ENCODE results near the gene PLCL1. TPM values are rescaled to one million over a fixed set of nuclear protein-coding genes. Genes with fewer than 3 reads are reported as not detected.
A peak's percentile ranks its signal among the peaks of the same experiment; 100 is the strongest.

PLCL1 gene
- total RNA-seq, 1 experiment from 2014 or later = 0.07 TPM

DNA sequence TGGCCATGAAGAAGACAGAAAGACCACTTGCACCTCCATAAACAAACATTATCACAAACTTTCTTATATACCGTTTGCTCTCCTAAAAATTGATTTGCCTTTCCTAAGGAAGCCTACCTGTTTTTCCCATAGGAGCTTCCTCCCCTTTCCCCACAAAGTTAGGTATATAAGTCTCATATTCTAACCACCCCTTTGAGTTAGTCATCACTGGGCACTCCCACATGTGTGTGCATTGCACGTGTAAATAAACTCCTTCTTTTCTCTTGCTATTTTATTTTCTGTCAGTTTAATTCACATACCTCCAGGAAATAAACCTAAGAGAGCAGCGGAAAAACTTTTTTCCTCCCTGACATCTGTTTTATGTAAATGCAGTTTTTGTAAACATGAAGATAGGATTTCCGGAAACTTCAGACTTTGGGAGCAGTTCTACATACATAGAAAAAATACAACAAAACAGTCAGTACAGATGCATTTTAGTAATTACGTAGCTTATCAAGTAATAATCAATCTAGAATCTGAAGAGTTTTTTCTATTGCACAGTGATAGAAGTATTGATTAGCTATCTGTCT is 46.6 kb downstream of the PLCL1 start (continued):
- TF ChIP-seq, protein P1, sequence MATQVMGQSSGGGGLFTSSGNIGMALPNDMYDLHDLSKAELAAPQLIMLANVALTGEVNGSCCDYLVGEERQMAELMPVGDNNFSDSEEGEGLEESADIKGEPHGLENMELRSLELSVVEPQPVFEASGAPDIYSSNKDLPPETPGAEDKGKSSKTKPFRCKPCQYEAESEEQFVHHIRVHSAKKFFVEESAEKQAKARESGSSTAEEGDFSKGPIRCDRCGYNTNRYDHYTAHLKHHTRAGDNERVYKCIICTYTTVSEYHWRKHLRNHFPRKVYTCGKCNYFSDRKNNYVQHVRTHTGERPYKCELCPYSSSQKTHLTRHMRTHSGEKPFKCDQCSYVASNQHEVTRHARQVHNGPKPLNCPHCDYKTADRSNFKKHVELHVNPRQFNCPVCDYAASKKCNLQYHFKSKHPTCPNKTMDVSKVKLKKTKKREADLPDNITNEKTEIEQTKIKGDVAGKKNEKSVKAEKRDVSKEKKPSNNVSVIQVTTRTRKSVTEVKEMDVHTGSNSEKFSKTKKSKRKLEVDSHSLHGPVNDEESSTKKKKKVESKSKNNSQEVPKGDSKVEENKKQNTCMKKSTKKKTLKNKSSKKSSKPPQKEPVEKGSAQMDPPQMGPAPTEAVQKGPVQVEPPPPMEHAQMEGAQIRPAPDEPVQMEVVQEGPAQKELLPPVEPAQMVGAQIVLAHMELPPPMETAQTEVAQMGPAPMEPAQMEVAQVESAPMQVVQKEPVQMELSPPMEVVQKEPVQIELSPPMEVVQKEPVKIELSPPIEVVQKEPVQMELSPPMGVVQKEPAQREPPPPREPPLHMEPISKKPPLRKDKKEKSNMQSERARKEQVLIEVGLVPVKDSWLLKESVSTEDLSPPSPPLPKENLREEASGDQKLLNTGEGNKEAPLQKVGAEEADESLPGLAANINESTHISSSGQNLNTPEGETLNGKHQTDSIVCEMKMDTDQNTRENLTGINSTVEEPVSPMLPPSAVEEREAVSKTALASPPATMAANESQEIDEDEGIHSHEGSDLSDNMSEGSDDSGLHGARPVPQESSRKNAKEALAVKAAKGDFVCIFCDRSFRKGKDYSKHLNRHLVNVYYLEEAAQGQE (IDR thresholded peaks at IDR 0.05; ENCODE audit: low read depth) = no peak
- TF ChIP-seq CEBPB (IDR thresholded peaks at IDR 0.05; ENCODE audit: low read depth) (no peak), POLR2A (IDR thresholded peaks at IDR 0.05; ENCODE audit: borderline replicate concordance, extremely low read depth, insufficient read depth, insufficient read length) (no peak), ZFX (IDR thresholded peaks at IDR 0.05) (no peak), JUND (IDR thresholded peaks at IDR 0.05) (no peak), SRF (IDR thresholded peaks at IDR 0.05; ENCODE audit: low read depth) (no peak)
- TF ChIP-seq, protein P2, sequence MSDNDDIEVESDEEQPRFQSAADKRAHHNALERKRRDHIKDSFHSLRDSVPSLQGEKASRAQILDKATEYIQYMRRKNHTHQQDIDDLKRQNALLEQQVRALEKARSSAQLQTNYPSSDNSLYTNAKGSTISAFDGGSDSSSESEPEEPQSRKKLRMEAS (IDR thresholded peaks at IDR 0.05) = no peak
- TF ChIP-seq, protein P3, sequence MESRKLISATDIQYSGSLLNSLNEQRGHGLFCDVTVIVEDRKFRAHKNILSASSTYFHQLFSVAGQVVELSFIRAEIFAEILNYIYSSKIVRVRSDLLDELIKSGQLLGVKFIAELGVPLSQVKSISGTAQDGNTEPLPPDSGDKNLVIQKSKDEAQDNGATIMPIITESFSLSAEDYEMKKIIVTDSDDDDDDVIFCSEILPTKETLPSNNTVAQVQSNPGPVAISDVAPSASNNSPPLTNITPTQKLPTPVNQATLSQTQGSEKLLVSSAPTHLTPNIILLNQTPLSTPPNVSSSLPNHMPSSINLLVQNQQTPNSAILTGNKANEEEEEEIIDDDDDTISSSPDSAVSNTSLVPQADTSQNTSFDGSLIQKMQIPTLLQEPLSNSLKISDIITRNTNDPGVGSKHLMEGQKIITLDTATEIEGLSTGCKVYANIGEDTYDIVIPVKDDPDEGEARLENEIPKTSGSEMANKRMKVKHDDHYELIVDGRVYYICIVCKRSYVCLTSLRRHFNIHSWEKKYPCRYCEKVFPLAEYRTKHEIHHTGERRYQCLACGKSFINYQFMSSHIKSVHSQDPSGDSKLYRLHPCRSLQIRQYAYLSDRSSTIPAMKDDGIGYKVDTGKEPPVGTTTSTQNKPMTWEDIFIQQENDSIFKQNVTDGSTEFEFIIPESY (IDR thresholded peaks at IDR 0.05; ENCODE audit: extremely low read depth, insufficient replicate concordance, low read length) = no peak

DNA sequence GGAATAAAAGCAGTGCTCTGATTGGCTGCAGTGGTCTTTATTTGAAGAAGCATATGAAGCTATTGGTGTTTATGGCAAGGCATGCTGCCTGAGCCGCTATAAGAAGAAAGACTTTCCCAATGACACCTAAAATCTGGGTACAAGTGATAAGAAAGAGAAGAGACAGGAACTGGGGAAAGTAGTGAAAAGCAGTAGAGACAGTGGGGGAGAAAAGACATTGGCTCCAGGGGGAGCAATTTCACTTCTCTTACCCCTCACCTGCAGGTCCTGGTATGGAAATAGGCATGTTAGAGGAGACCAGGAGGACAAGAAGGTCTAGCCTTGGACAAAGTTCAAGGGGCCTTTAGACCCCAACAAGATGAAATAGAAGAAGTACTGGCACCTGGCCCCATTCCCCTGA is 47.1 kb downstream of the PLCL1 start:
- H3K9ac ChIP-seq (ENCODE audit: low read length) = no peak overlapping the region
- RAD21 ChIA-PET (ENCODE audit: low non-redundant PET in 1 of 2, low total read pairs in 2 of 2, uncharacterized antibody in 2 of 2, unreplicated experiment in 2 of 2) = no interaction called here
- BruUV-seq (replicated peaks) = no TSS peak

More for the DNA sequence above, 47.1 kb downstream of the PLCL1 start:
- Histone ChIP-seq H3K9me3 (ENCODE audit: control insufficient read depth in 1 of 2, insufficient read depth in 1 of 2, low read depth in 1 of 2, low read length in 2 of 2) (no peaks in the 10 kb centered on the region), H4K20me1 (ENCODE audit: insufficient read depth) (no peaks in the 10 kb centered on the region), H3K4me3 (replicated peaks in 1 of 2; ENCODE audit: low read depth in 1 of 2, low read length in 2 of 2) (no peak overlapping the region), H3K27me3 (ENCODE audit: insufficient read depth, low read length) (peaks cover 59% of the 10 kb centered on the region), H3K36me3 (ENCODE audit: control insufficient read depth in 1 of 2, insufficient read depth in 2 of 2, low read length in 2 of 2) (no peaks in the 10 kb centered on the region), H2AFZ (ENCODE audit: low read depth, low read length, poor library complexity, severe bottlenecking) (no peak overlapping the region), H3K79me2 (ENCODE audit: insufficient read depth, low read length) (no peaks in the 10 kb centered on the region), H3K4me1 (ENCODE audit: control insufficient read depth in 1 of 2, insufficient read depth in 2 of 2, low read length in 2 of 2) (no peaks in the 10 kb centered on the region), H3K9me2 (ENCODE audit: insufficient read depth) (no peaks in the 10 kb centered on the region), H3K27ac (ENCODE audit: low read depth, low read length) (no peak overlapping the region), H3K4me2 (ENCODE audit: low read length) (no peak overlapping the region)
- POLR2A ChIA-PET = no interaction called here
- TF ChIP-seq, protein P4, sequence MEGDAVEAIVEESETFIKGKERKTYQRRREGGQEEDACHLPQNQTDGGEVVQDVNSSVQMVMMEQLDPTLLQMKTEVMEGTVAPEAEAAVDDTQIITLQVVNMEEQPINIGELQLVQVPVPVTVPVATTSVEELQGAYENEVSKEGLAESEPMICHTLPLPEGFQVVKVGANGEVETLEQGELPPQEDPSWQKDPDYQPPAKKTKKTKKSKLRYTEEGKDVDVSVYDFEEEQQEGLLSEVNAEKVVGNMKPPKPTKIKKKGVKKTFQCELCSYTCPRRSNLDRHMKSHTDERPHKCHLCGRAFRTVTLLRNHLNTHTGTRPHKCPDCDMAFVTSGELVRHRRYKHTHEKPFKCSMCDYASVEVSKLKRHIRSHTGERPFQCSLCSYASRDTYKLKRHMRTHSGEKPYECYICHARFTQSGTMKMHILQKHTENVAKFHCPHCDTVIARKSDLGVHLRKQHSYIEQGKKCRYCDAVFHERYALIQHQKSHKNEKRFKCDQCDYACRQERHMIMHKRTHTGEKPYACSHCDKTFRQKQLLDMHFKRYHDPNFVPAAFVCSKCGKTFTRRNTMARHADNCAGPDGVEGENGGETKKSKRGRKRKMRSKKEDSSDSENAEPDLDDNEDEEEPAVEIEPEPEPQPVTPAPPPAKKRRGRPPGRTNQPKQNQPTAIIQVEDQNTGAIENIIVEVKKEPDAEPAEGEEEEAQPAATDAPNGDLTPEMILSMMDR (IDR thresholded peaks at IDR 0.05 in 2 of 3, conservative IDR thresholded peaks at IDR 0.05 in 1 of 3; ENCODE audit: borderline replicate concordance in 1 of 3, insufficient read depth in 1 of 3, low read depth in 2 of 3, low read length in 2 of 3) = peak in 2 of 3 experiments; percentile 9 to 16; a peak in 2 of 6 replicates
- TF ChIP-seq SP1 (IDR thresholded peaks at IDR 0.05; ENCODE audit: low read depth) = no peak
- TF ChIP-seq RAD21 (IDR thresholded peaks at IDR 0.05; ENCODE audit: low read depth) = peak; percentile 46
- no peak for TF ChIP-seq TCF7L2 (IDR thresholded peaks at IDR 0.05; ENCODE audit: borderline replicate concordance, extremely low read depth, insufficient read depth, insufficient read length)
- TF ChIP-seq SIN3A (IDR thresholded peaks at IDR 0.05; ENCODE audit: low read depth) = no peak
- CTCF ChIA-PET = no interaction called here
- DNase-seq (ENCODE audit: low read depth, low spot score) (no peak), ATAC-seq (peak; percentile 59; the same call in 1 of the 2 replicates)
- intact Hi-C loops (cut with micrococcal nuclease) = no loop called here

Data from HCT116 (cell line).